ENCODE measurements around the gene GRN. TPM values are rescaled to one million over a fixed set of nuclear protein-coding genes. Genes with fewer than 3 reads are reported as not detected.

GRN gene
- total RNA-seq, 1 experiment from 2014 or later: 127 TPM

- peaks cover 19% of the 10 kb centered on the region for H3K23me2 ChIP-seq (ENCODE audit: insufficient read length, low read depth, low read length, poor library complexity, severe bottlenecking)
- H3K14ac ChIP-seq (ENCODE audit: insufficient read depth, low read length): no peak overlapping the region; the same call in 1 of the 2 replicates
- H2BK12ac ChIP-seq (ENCODE audit: insufficient read length, low read depth, low read length): no peak overlapping the region
- H3K4ac ChIP-seq (ENCODE audit: low read depth, low read length): no peak overlapping the region
- no peak overlapping the region for H2BK15ac ChIP-seq (ENCODE audit: low read depth, low read length)
- no peak overlapping the region for H4K5ac ChIP-seq (ENCODE audit: insufficient read length, low read depth, low read length)
- H3K79me1 ChIP-seq (ENCODE audit: insufficient read depth, low read depth, low read length, poor library complexity, severe bottlenecking): no peaks in the 10 kb centered on the region
- H3K36me3 Mint-ChIP-seq (ENCODE audit: insufficient read depth in 1 of 3, low read depth in 3 of 3): no peaks in the 10 kb centered on the region
- peaks cover 7% of the 10 kb centered on the region; the same call in 1 of the 2 replicates for H3K4me1 ChIP-seq (ENCODE audit: insufficient read depth, low read length)
- peak; percentile 39 for DNase-seq
- H3K4me2 ChIP-seq (ENCODE audit: insufficient read depth, insufficient read length, low read length): no peak overlapping the region
- no CpG with 5 or more reads among the region's 10 CpGs for WGBS (ENCODE audit: extremely low coverage, insufficient read length, low lambda C conversion rate)
- peaks cover 38 to 56% of the 10 kb centered on the region in 2 experiments for H3K4me1 Mint-ChIP-seq
- H4K8ac ChIP-seq (replicated peaks; ENCODE audit: insufficient read length, low read depth, low read length): no peak overlapping the region
- peaks cover 8% of the 10 kb centered on the region; the same call in 1 of the 2 replicates for H3K27me3 ChIP-seq (ENCODE audit: insufficient read depth, low read length)
- no peak overlapping the region for H2AK5ac ChIP-seq (ENCODE audit: insufficient read length, low read length)
- no peak overlapping the region for H3K27ac Mint-ChIP-seq
- H3K56ac ChIP-seq (ENCODE audit: insufficient read length, low read depth, low read length): no peak overlapping the region
- no peak overlapping the region for H3K23ac ChIP-seq (ENCODE audit: insufficient read length, low read depth, low read length)
- no peak overlapping the region for H4K91ac ChIP-seq (ENCODE audit: insufficient read length, low read depth, low read length)
- H3T11ph ChIP-seq (ENCODE audit: low read length): no peak overlapping the region
- H2AFZ ChIP-seq (ENCODE audit: low read length): no peak overlapping the region
- H4K20me1 ChIP-seq (ENCODE audit: control insufficient read depth, insufficient read depth, insufficient read length): peaks cover 2% of the 10 kb centered on the region
- H3K9me3 ChIP-seq (ENCODE audit: control insufficient read depth, low read depth, low read length): no peaks in the 10 kb centered on the region
- H3K79me2 ChIP-seq (ENCODE audit: insufficient read depth, low read length): no peaks in the 10 kb centered on the region
- no peak overlapping the region for H2BK5ac ChIP-seq (ENCODE audit: insufficient read length, low read length)
- no peak overlapping the region for H2BK120ac ChIP-seq (ENCODE audit: low read depth, low read length, poor library complexity, severe bottlenecking)
- no peaks in the 10 kb centered on the region for H3K9me3 Mint-ChIP-seq
- no peak for TF ChIP-seq CTCF (conservative IDR thresholded peaks at IDR 0.05)
- no peak overlapping the region for H3K9ac ChIP-seq (ENCODE audit: extremely low read depth, insufficient read length, low read length)
- H3K27me3 Mint-ChIP-seq (ENCODE audit: low read depth): peaks cover 43% of the 10 kb centered on the region
- no peak overlapping the region for H2BK20ac ChIP-seq (ENCODE audit: low read depth, low read length, poor library complexity, severe bottlenecking)
- H3K4me3 Mint-ChIP-seq: peak overlapping the region in 1 of 2 experiments; percentile 46; a peak in 2 of 5 replicates
- H3K27ac ChIP-seq (ENCODE audit: insufficient read length, low read depth, low read length): no peak overlapping the region
- H3K18ac ChIP-seq (ENCODE audit: insufficient read length, low read depth, low read length): no peak overlapping the region
Observed at GRCh38 chr17:44310609-44311376, 34.3 kb upstream of the GRN start.

Data from H9 (cell line).